NK-92 treated with Interleukin-12 subunit alpha and Interleukin-12 subunit beta, amount 100 ng/mL, for 24 hours (cell line): ENCODE measurements around the gene F12.

Experiments used
- DNase-seq: peaks from one replicate; lab custom pipeline; 2025; lab: John Stamatoyannopoulos, UW

Gene F12

DNA sequence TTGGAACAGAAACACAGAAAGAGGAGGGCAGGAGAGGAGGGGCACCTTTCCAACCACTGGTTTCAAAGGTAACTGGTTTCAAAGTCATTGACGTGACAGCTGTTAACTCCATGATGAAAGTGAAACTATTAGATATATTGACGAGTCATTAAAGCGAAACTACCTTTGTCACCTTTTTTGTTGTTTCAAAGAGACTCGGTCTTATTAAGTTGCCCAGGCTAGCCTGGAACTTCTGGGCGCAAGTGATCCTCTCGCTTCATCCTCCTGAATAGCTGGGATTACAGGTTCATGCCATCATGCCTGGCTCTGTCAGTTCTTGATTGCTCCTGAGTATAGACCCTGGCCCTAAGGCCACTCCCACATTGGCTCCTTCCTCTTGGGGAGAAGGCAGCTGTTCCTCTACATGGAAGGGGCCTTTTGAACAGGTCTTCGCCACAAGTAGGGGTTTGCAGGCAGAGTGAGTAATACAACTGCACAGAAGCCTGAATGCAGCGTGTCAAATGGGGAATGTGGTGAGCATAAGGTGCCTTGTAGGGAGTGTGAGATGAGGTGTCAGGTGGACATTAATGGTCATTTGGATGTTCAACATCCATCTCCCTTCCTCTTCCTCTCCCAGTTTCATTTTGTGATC is 3.4 kb upstream of the F12 start:
- peak; percentile 35 for DNase-seq

DNA sequence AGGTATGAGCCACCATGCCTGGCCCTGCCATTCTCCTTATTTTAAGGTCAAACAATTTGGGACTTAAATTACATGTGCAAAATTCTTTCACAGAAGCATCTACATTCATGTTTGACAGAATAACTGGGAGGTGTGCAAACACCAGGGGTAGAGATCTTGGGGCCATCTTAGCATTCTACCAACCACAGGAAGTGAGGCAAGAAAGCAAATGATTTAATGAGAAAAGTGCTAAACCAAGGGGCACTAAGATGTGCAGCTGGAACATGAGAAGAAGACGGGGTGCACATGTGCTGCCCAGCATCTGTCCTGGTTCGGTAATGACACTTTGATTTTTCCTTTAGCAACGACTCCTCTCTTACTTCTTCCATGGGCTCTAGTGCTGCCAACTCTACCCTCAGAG is 1.2 kb upstream of the F12 start:
- DNase-seq: no peak

DNA sequence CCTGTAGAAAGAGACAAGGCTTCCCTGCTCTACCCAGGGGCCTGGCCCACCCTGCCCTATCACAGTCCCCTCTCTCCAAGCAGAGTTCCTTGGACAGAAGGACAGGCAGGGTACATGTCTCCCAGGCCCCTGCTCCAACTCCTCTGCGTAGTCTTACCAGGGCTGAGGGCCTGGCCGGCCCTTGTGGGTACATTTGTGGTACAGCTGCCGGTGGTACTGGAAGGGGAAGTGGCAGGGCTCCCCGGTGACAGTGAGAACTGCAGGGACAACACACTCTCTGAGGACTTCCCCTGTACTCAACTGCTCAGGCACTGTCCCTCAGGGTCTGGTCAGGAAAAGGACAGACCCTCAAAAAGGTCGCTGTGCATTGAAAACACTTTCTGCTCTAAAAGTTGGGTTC is 3.6 kb downstream of the F12 start:
- no peak for DNase-seq

DNA sequence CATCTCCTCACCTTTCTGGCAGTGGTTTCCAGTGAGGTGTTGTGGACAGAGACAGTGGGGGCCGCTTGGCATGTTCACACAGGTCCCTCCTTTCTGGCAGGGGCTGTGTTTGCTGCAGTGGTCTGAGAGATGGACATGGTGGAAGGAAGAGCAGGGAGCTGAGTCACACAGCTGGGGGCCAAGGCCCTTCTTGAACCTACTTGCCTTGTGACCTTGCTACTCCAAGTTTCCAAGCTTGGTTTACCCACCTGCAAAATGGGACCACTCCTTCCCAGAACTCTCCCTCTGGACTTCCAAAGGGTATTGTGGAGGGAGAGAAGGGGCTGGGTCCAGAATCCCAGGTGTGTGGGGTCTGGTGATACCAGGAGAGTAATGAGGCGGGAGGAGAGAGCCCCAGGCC is 4.1 kb downstream of the F12 start:
- DNase-seq: no peak

DNA sequence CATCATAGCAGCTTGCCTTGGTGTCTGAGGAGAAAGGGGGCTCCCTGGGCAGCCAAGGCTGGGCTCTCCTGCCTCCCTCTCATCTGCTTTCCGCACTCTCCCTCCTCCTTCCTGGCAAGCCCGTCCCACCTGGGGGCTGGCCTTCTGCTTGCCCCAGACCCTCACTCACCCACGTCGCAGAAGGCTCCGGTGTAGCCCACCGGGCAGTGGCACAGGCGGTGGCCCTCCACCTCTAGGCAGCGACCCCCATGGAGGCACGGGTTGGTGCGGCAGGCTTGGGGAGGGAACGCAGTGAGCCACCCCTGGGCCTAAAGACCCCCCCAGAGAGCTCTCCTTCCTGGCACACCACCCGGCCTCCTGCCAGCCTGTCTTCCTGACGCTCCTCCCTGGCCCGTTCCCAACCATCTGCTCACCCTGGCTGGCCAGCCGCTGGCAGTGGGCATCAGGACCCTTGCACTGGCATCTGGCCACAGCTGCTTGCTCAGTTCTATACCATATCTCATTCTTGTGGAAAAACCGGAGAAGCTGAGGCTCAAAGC is 4.7 kb downstream of the F12 start:
- no peak for DNase-seq

DNA sequence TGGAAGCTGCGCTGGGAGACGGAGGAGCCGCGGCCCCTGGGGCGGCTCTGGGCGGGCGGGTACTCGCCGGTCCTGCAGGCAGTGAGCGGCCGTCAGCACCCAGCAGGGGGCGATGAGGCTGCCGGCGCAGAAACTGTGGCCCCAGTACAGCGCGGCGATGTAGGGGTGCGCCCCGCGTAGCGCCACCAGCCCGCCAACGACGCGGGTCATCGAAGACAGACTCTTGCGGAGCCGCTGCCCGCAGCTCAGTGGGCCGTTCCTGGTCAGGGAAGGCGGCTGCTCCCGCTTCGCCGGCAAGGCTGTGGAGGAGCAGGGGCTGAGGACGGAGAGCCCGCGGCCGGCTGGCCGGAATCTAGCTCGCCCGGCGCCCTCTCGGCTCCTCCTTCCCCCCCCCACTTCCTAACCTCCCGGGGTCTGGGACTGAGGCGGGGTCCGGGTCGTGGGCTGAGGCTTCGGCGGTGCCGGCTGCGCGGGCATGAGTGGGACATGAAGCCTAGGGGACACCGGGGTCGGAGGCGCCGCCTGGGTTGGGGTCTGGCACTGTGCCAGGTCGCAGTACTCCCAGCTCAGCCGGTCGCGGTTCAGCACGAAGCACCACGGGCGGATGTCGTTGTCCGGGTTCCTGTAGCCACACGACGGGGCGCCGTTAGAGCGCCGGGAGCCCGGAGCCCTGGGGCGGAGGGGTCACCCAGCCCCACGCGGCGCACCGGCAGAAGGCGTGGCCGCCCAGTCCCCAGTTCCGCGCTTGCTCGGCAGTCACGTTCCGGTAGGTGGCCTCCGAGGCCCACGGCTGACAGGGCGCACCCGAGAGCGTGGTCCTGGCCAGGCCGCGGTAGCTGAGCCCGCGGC is 5.3 kb downstream of the F12 start:
- peak; percentile 13 for DNase-seq

DNA sequence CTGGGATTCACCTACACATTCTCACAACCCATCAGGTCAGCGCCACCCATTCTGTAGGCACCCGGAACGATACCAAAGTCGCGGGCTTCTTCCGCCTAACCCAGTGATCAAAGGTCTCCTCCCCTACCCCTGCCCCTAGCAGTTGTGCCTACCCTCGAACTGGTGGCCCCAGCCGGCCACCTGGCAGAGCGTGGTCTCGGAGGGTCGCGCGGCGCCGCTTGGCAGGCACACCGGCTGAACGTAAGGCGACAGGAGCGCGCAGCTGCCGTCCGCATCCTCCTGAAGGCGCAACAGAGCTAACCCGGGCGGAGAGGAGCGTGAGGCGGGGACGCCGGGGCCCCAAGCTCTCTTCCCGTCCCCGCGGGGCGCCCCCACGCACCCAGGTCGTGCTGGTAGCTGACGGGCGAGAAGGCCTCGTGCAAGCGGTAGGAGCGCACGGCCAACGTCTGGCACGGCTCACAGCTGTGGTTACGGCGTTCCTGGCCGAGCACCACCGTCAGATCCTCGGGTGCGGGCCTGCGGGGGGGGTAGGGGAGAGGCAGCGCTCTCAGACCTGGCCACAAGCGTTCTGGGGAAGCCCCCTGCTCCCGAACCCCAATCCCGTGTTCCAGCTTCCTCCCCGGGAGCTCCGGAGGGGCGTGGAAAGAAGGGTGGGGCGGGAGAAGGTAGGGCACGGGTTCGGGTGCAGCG is 6.1 kb downstream of the F12 start:
- no peak for DNase-seq

DNA sequence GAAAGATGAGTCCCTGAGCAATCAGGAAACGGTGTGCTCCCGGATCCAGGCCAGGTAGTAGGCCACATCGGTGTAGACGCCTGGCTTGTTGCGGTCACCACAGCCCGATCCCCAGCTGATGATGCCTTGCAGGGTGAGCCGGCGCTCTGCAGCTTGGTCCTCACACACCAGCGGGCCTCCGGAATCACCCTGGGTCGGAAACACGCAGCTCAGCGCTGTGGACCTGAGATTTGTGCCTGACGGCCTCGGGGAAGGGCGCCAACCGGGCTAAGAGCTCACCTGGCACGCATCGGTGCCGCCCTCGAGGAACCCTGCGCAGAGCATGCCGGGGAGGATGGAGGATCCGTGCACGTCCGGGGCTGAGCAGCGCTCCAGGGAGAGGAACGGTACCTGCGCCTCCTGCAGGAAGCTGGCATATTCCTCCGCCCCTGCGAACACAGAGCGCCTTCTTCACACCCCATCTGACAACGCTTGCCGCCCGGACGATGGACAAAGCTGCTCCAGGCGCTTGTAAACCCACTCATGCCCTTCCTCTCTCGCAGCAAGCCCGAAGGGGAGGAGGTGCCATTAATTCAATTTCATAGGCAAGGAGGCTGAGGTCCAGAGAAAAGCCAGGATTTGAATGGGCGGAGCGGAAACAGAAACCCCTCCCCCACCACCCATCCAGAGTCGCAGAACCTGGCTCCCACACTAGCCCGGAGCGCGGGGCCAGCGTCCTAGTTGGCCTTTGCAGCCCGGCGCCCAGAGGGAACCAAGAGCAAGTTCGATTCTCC is 6.9 kb downstream of the F12 start:
- no peak for DNase-seq

DNA sequence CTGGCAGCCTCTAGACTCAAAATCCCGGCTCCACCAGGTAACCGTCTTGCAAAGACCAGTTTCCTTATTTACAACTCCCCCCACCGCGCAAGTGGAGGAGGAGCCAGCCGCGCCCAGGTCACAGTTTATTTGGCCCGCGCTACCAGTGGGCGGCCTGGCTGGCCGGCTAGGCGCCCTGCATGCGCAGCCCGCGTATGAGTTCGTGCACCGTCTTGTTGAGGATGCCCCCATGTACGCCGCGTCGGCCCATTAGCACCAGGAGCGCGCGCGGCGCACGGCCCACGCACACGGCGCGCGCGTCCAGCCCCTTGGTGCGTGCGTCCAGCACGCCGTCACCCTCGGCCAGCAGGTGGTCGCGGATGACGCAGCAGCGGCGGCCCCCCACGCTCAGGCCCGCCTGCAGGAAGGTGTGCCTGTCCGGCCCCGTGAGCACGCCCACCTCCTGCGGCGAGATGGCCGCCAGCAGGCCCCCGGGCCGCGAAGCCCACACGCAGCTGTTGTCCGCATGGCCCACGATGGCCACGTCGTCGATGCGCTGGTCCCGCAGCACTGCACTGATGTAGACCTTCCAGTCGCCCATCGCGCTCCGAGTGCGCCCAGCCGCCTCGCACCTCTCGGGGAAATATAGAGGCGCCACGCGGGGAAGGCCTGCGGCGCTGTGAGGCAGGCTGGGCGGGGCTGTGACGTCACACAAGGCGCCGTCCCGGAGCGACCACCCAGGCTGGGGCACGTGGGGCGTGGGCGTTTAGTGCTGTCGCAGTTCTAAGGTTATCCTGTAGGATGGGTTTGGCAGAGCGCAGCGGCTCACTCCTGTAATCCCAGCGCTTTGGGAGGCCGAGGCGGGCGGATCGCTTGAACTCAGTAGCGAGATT is 9.1 kb downstream of the F12 start, which contains the start of gene PFN3:
Gene PFN3 (minus strand): TSS at position 665 of the 872 bp plus-strand sequence. CDS start 85 bp downstream, at position 580.
- DNase-seq: no peak

DNA sequence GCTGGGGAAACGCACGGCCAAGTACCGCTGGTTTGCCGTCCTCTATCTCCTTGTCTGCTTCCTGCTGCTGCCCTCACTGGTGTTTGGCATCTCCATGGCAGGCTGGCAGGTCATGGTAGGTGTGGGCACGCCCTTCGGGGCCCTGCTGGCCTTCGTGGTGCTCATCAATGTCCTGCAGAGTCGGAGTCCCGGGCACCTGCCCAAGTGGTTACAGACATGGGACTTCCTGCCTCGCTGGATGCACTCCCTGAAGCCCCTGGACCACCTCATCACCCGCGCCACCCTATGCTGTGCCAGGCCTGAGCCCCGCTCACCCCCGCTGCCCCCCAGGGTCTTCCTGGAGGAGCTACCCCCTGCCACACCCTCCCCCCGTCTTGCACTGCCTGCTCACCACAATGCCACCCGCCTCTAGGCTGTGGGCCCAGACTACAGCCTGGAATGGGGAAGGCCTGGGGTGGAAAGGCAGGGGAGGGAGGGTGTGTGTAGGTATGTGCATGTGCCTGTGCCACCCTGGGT is 11.4 kb downstream of the F12 start:
- no peak for DNase-seq

DNA sequence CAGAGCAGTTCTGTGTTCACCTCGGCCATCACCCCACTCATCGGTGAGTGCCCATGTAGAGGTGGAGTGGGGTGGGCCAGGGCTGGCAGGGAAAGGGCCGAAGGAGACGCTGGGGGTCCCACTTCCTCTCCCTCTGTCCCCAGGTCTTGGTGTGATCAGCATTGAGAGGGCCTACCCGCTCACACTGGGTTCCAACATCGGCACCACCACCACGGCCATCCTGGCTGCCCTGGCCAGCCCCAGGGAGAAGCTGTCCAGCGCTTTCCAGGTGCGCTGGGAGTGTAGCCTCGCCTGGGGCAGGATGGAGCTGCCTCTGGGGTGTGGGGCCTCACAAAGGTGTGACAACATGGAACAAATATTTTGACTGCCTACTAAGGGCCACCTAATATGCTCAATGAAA is 12.6 kb downstream of the F12 start:
- DNase-seq: no peak

DNA sequence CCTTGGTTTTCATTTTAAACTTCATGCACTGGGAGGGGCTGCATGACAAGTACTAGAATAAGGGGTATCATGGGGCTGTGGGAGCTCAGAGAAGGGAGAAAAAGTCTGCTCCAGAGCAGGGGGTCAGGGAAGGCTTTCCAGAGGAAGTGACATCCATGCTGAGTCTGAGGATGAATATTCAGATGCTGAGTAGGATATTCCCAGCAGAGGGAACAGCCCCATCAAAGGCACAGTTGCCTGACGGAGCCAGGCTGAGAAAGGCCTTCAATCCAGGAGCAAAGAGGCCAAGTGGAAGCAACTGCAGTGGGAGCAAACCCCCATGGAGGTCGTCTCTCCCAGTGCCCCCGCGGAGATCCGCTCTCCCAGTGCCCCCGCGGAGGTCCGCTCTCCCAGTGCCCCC is 13.3 kb downstream of the F12 start:
- DNase-seq: no peak

DNA sequence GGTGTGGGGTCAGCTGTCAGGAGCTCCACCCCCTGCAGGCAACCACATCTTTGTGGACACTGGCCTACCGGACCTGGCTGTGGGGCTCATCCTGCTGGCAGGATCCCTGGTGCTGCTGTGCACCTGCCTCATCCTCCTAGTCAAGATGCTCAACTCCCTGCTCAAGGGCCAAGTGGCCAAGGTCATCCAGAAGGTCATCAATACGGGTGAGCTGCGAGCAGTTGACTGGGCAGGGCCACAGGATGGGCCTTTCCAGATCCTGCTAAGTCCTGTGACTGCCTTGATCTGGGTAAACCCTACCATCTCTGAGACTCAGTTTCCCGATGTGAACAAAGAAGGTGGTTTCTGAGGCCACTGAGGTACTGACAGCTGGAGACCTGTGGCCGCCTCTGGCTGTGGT is 15.4 kb downstream of the F12 start:
- DNase-seq: no peak

DNA sequence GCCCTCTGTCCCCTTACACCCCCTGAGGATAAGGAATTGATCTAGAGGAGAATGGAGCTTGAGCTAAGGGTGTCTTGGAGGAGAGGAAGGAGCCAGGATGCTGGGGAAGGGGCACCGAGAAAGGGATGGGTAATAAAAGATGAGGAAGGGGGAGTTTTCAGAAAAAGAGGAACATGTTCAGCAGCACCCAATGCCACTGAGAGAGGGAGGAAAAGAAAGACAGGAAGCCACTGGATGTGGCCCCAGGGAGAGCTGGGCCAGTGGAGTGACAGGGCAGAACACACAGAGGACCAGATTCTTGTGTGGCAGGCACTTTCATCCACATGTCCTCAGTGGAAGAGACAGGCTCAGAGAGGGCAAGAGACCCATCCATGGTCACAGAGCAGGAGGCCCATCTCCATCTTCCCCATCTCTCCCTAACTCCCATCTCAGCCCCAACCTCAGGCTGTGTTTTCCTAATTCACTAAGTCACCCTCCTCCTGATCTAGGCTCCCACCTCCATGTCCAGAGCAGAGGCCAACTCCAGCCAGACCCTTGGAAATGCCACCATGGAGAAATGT is 16.1 kb downstream of the F12 start:
- DNase-seq: no peak

DNA sequence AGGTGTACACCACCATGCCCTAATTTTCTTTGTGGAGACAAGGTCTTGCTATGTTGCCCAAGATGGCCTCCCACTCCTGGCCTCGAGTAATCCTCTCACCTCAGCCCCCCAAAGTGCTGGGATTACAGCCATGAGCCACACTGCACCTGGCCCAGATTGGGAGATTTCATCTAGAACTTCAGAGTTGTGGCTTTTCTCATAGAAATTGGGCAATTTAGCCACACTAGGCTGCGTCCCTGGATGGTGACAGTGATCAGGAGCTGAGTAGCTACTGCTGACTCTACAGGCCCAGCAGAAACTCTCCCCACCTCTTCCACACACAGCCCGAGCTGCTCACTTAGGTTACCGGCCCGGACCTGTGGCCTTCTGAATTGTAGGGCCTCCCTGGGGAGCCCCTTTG is 16.6 kb downstream of the F12 start:
- no peak for DNase-seq

DNA sequence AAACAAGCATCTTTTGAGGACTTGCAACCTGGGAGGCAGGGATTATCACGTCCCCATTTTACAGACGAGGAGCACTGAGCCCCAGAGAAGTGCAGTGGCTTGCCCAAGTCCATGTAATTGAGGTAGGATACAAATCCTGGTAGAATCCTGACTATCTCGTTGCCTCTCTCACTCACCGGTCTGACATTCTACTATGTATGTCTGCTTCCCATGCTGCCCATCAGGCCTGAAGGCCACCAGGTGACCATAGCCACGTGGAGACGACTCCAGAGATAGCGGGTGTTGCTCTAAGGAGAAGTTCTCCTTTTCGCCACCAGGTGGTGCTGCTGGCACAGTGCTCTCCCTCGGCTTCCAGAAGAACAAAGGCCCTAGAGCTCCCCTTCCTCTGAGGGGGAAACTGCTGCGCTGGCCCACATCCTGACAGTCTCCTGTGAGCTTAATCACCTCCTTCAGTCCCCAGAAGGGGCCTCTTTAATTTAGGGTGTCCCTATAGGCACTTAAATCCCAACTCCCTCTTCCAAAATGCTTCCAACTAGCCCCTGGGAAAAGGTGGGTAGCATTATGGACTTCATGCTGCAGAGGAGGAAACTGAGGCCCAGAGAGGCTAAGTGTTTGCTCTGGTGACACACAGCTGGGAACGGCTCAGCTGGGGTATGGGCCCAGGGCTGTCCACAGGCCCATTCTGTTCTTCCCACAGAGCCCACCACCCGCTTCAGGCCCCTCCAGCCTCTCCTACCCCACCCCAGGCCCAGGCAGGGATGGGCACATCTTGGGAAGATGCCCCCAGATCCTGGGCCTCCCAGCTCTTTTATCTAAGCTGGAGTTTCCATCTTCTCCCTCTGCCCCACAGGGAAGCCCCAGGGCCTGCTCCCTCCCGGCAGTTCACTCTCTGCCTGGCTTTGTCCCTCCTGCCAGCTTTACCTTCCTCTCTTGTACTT is 18.7 kb downstream of the F12 start:
- peak; percentile 74 for DNase-seq

DNA sequence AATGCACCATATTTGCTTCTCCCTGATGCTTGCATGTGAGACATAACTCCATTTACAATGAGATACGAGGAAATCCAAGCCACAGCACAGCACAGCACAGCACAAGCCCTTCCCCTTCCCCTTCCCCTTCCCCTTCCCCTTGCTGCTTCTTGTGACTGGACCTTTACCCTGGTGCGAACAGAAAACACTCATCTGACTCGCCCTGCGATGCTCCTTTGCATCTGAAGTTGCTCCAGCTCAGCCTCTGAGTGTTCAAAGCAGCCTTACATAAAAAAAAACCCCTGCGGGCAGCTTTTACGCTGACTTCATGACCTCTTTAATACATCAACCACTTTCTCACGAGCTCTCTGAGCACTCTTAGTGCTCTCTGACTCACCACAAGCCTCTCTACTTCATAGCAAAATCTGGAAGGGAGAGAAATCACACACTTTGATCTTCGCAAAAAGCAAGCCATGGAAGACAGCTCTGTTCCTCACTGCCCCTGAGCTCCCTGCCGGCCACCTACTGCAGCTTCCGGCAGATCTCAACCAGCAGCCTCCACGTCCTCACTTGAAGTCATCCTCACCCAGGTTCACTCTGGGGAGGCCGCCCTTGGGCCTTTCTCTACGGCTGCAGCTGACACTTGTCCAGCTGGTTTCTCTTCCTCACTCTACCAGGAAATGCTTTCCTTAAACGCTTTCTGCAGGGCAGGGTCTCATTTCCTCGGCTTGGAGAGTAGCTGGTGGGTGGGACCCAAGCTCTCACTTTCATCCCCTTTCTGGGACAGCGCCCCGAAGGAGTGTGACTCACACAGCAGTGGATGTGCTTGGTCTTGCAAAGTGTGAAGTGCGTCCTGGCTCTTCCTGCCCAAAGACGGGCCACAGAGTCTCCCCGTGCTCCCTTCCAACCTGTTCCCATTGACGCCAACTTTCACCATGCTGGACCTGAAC is 19.9 kb downstream of the F12 start:
- DNase-seq: no peak

DNA sequence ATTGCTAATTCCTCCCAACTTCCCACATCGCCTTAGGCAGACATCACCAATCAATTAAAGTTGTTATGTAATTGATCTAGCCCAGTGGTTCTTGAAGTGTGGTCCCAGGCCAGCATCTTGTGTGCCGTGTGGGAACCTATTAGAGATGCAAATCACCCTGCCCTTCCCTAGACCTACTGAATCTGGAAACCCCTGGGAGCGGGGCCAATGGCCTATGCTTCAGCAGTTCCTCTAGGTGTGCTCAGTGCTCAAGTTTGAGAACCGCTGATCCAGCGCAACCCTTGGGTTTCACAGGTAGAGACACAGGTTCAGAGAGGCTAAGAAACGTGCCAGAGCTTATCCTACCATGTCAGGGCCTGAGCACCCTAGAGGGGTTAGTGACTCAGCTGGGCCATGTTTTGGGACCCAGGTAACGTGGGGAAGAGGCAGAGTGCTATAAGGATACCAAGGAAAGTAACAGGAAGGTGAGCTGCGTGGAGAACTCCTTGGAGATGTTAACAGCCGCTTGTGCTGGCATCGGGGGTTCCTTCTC is 20.8 kb downstream of the F12 start:
- DNase-seq: no peak
